ENCODE results near the gene MYL6B.

The MYL6B gene

DNA sequence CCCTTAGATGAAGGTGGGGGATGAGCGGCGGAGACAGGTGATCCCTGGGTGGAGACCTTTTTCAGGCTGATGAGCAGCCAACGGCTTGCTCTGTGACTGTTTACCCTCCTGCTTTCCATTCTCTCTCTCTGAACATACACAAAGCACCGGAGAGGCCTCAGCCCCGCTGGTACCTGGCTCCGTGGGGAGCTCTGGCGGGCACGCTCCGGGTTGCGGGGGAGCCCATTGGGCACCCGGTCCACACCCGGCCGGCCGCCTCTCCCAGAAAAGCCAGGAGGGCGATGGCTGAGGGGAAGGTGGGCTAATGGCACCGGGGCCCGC, 36.4 kb downstream of the MYL6B start:
- Histone ChIP-seq H3K9me2 (replicated peaks; ENCODE audit: low read depth, low read length) (no peaks in the 10 kb centered on the region), H3K4me3 (ENCODE audit: low read length, poor library complexity, severe bottlenecking) (peak overlapping the region; percentile 96), H3K27me3 (ENCODE audit: insufficient read depth, low read length, poor library complexity, severe bottlenecking) (no peaks in the 10 kb centered on the region), H3K79me2 (ENCODE audit: insufficient read depth, low read length) (peaks cover 56% of the 10 kb centered on the region), H3K9ac (ENCODE audit: low read depth, low read length, poor library complexity, severe bottlenecking) (peak overlapping the region; percentile 95), H3F3A (ENCODE audit: low read depth) (no peaks in the 10 kb centered on the region), H4K20me1 (ENCODE audit: insufficient read depth, low read length, poor library complexity, severe bottlenecking) (peaks cover 30% of the 10 kb centered on the region), H3K9me3 (ENCODE audit: insufficient read depth, low read depth, low read length) (no peaks in the 10 kb centered on the region), H3K36me3 (ENCODE audit: insufficient read depth, low read length) (peaks cover 21% of the 10 kb centered on the region), H3K4me2 (ENCODE audit: low read depth, low read length, poor library complexity, severe bottlenecking) (peak overlapping the region; percentile 92), H3K4me1 (ENCODE audit: insufficient read depth, low read length, poor library complexity, severe bottlenecking) (peaks cover 25% of the 10 kb centered on the region), H2AFZ (ENCODE audit: low read length) (no peak overlapping the region)
- TF ChIP-seq EZH2phosphoT487 (IDR thresholded peaks at IDR 0.05; ENCODE audit: borderline replicate concordance) = no peak

DNA sequence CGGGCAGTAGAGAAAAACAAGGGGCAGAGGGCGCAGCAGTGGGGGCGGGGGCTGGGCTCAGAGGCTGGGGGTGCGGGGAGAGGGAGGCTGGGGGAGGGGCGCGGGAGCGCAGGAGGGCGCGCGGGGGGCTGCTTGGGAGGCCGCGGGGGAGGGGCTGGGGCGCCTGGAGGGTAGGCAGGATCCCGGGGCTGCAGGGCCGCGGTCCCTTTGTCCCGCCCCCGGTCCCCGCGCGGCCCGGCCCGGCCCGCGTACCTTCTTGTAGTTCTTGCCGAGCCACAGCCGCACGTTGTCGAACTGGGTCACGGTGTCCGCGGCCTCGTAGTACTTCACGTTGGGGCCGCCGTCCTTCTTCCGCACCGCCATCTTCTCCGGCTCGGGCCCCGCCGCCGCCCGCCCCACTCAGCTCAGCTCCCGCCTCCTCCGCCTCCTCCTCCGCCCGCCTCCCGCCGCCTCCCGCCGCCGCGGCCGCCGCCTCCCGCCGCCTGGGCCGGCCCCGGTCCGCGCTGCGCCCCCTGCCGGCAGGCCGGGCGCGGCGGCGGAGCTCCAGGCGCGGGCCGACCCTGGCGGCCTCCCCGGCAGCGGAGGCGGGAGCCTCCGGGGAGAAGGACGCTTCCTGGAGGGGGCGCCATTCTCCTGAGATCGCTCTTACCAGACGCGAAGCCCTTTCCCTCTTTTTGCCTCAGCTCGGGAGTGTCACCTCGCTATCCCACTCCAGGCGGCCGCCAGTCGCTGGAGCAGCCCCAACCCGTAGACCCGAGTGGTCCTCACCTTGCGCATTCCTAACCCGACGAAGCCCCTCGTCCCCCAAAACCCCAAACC, 36.9 kb downstream of the MYL6B start, which contains the start of gene SMARCC2:
SMARCC2 (minus strand) TSS at position 385 of the 819 bp plus-strand sequence; CDS start at position 363, 22 bp downstream.
- H3K36me3 ChIP-seq (ENCODE audit: insufficient read depth, low read length) = peaks cover 16% of the 10 kb centered on the region
- H3K27me3 ChIP-seq (ENCODE audit: insufficient read depth, low read length, poor library complexity, severe bottlenecking) = no peaks in the 10 kb centered on the region
- H3K79me2 ChIP-seq (ENCODE audit: insufficient read depth, low read length) = peaks cover 50% of the 10 kb centered on the region
- no peaks in the 10 kb centered on the region for H3K9me3 ChIP-seq (ENCODE audit: insufficient read depth, low read depth, low read length)
- H3K9me2 ChIP-seq (replicated peaks; ENCODE audit: low read depth, low read length) = no peaks in the 10 kb centered on the region
- H3K9ac ChIP-seq (ENCODE audit: low read depth, low read length, poor library complexity, severe bottlenecking) = peak within 1 kb of the TSS; percentile 95
- TF ChIP-seq, protein P1, sequence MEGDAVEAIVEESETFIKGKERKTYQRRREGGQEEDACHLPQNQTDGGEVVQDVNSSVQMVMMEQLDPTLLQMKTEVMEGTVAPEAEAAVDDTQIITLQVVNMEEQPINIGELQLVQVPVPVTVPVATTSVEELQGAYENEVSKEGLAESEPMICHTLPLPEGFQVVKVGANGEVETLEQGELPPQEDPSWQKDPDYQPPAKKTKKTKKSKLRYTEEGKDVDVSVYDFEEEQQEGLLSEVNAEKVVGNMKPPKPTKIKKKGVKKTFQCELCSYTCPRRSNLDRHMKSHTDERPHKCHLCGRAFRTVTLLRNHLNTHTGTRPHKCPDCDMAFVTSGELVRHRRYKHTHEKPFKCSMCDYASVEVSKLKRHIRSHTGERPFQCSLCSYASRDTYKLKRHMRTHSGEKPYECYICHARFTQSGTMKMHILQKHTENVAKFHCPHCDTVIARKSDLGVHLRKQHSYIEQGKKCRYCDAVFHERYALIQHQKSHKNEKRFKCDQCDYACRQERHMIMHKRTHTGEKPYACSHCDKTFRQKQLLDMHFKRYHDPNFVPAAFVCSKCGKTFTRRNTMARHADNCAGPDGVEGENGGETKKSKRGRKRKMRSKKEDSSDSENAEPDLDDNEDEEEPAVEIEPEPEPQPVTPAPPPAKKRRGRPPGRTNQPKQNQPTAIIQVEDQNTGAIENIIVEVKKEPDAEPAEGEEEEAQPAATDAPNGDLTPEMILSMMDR (conservative IDR thresholded peaks at IDR 0.05; ENCODE audit: low read length) = peak; percentile 64
- no peak for TF ChIP-seq EZH2phosphoT487 (IDR thresholded peaks at IDR 0.05; ENCODE audit: borderline replicate concordance)
- H3K4me1 ChIP-seq (ENCODE audit: insufficient read depth, low read length, poor library complexity, severe bottlenecking) = peaks cover 25% of the 10 kb centered on the region
- H3F3A ChIP-seq (ENCODE audit: low read depth) = no peaks in the 10 kb centered on the region
- H2AFZ ChIP-seq (ENCODE audit: low read length) = peak within 1 kb of the TSS; percentile 82
- peak within 1 kb of the TSS; percentile 92 for H3K4me2 ChIP-seq (ENCODE audit: low read depth, low read length, poor library complexity, severe bottlenecking)
- H4K20me1 ChIP-seq (ENCODE audit: insufficient read depth, low read length, poor library complexity, severe bottlenecking) = peaks cover 30% of the 10 kb centered on the region
- peak within 1 kb of the TSS; percentile 96 for H3K4me3 ChIP-seq (ENCODE audit: low read length, poor library complexity, severe bottlenecking)

DNA sequence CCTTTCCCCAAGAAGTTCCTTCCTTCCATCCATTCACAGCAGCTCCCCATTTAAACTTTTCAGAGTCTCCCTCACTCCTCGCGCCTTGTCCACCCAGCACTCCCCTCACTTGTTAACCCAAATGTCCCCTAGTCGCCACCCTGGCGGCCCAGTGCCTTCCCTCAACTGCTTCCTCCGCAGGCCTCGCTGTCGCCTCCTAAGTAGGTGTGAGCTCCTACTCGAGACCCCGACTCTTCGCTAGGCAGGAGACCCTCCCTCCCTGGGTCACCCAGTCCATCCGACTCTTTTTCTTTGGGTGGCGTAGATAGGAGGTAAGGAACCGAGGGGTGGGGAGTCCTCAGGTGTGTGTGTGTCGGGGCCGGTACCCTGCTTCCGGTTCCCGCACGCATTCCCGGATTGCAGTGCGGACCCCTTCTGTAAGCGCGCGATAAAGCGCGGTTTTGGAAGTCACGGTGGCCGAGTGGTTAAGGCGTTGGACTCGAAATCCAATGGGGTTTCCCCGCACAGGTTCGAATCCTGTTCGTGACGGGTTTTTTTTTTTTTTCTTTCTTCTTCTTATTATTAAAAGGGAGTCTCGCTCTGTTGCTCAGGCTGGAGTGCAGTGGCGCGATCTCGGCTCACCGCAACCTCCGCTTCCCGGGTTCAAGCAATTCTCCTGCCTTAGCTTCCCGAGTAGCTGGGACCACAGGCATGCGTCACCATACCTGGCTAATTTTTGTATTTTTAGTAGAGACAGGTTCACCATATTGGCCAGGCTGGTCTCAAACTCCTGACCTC, 37.7 kb downstream of the MYL6B start:
- H3K4me1 ChIP-seq (ENCODE audit: insufficient read depth, low read length, poor library complexity, severe bottlenecking) = peaks cover 25% of the 10 kb centered on the region
- no peaks in the 10 kb centered on the region for H3F3A ChIP-seq (ENCODE audit: low read depth)

More for the DNA sequence above, 37.7 kb downstream of the MYL6B start:
- no peak for TF ChIP-seq EZH2phosphoT487 (IDR thresholded peaks at IDR 0.05; ENCODE audit: borderline replicate concordance)
- TF ChIP-seq, protein P1 (conservative IDR thresholded peaks at IDR 0.05; ENCODE audit: low read length) = no peak
- Histone ChIP-seq H3K9me2 (replicated peaks; ENCODE audit: low read depth, low read length) (no peaks in the 10 kb centered on the region), H3K27me3 (ENCODE audit: insufficient read depth, low read length, poor library complexity, severe bottlenecking) (no peaks in the 10 kb centered on the region), H3K79me2 (ENCODE audit: insufficient read depth, low read length) (peaks cover 42% of the 10 kb centered on the region), H4K20me1 (ENCODE audit: insufficient read depth, low read length, poor library complexity, severe bottlenecking) (peaks cover 30% of the 10 kb centered on the region), H3K4me3 (ENCODE audit: low read length, poor library complexity, severe bottlenecking) (peak overlapping the region; percentile 85), H3K36me3 (ENCODE audit: insufficient read depth, low read length) (peaks cover 8% of the 10 kb centered on the region; the same call in 1 of the 2 replicates), H2AFZ (ENCODE audit: low read length) (peak overlapping the region; percentile 82), H3K4me2 (ENCODE audit: low read depth, low read length, poor library complexity, severe bottlenecking) (peak overlapping the region; percentile 72), H3K9me3 (ENCODE audit: insufficient read depth, low read depth, low read length) (no peaks in the 10 kb centered on the region), H3K9ac (ENCODE audit: low read depth, low read length, poor library complexity, severe bottlenecking) (peak overlapping the region; percentile 94)
